HG02870 (cell line): ENCODE measurements around the gene CBX2.
A peak's percentile ranks its signal among the peaks of the same experiment; 100 is the strongest.

ENCODE experiments used
- ATAC-seq: cut with Tn5 transposase; IDR thresholded peaks from one replicate; pipeline ENCODE4 v1.9.1; 2021; ENCODE audit warnings: mild to moderate bottlenecking, moderate library complexity; ENCODE audit not compliant: unreplicated experiment

The CBX2 gene

GRCh38 chr17:79786930-79787643, 9.1 kb downstream of the CBX2 start:
- ATAC-seq = no peak

GRCh38 chr17:79788455-79788854, 10.5 kb downstream of the CBX2 start:
- no peak for ATAC-seq

- ATAC-seq = no peak
These were observed 11.3 kb downstream of the CBX2 start for GRCh38 chr17:79788989-79789942.

DNA sequence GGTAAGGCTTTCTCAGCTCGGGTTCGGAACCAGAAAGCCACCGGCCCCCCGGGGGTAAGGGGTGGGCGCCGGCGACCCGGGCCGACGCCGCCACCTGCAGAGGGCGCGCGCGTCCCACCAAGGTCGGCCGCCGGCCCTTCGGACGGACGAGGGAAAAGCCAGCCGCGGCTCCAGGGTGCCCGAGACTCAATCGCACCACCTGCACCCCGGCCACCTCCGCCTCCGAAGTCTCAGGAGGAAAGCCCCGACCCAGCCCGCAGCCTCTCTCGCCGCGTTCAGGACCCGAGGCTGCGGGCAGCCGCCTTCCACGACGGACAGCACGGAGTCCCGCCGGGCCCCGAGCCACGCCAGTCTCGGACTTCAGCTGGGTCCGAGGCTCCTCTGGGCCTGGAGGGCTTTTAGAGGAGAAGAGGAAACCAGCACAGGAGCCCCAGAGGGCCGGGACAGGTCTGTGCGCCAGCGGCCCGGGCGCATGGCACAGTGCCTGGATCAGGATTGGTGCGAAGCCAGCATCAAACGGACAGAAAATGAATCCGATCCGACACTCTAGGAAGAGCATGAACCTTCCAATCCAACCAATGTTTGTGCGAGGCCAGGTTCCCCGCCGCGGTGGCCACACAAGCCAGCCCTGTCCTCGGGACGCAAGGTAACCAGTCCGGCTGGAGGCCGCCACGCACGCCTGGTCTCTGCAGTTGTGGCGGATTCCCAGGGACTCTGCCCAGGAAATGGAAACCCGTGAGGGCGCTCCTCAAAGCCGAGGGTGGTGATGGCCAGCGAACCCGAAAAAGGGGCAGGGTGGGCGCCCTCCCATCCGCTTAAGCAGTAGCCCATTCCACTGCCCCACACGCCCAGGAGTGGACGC, 12.2 kb downstream of the CBX2 start:
- ATAC-seq = no peak

- no peak for ATAC-seq
These were observed 13.1 kb downstream of the CBX2 start for GRCh38 chr17:79790805-79791734.

- ATAC-seq = no peak
These were observed 13.8 kb downstream of the CBX2 start for GRCh38 chr17:79791735-79792161.

- ATAC-seq = no peak
These were observed 14.5 kb downstream of the CBX2 start for GRCh38 chr17:79792341-79792871.

DNA sequence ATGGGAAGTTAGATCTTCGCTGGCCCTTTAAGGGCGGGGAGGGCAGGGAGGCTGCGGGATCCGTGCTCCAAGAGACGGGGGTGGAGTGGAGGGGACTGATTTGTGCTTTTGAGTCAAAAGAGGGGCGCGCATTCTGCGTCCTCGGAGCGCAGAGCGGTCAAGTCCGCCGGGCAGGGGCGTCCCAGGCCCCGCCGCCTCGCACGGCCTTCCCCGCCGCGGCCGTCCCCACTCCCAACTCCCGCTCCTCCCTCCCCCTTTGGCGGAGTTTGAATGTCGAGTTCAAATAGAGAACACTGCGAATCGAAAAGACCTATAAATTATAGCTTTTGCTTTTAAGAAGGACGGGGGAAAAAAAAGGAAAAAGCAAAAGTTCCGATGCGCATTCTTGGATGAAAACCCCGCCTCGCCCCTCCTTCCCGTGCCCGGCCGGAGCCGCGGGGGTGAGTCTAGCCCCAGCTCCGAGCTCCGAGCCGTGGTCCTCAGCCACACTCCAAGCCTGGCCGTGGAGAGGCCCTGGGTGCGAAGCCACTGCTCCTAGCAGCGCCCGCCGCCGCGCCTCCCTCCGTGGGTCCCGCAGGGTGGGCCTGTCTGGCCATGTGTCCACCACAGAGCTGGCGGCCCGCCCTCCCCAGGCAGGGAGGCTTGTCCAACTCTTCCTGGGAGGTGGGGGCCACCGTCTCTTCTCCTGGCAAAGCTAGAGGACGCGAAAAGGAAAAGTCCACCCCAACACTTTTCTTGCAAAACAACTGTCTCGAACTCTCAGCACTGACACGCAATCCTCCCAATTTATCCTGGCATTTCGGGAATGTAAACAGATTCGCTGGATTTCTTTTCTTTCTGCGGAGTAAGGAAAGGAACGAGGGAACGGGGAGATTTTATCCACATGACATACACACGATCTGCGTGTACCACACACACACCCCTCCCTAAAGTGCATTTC, 15.3 kb downstream of the CBX2 start:
- no peak for ATAC-seq

- no peak for ATAC-seq
These were observed 16.0 kb downstream of the CBX2 start for GRCh38 chr17:79793924-79794304.

DNA sequence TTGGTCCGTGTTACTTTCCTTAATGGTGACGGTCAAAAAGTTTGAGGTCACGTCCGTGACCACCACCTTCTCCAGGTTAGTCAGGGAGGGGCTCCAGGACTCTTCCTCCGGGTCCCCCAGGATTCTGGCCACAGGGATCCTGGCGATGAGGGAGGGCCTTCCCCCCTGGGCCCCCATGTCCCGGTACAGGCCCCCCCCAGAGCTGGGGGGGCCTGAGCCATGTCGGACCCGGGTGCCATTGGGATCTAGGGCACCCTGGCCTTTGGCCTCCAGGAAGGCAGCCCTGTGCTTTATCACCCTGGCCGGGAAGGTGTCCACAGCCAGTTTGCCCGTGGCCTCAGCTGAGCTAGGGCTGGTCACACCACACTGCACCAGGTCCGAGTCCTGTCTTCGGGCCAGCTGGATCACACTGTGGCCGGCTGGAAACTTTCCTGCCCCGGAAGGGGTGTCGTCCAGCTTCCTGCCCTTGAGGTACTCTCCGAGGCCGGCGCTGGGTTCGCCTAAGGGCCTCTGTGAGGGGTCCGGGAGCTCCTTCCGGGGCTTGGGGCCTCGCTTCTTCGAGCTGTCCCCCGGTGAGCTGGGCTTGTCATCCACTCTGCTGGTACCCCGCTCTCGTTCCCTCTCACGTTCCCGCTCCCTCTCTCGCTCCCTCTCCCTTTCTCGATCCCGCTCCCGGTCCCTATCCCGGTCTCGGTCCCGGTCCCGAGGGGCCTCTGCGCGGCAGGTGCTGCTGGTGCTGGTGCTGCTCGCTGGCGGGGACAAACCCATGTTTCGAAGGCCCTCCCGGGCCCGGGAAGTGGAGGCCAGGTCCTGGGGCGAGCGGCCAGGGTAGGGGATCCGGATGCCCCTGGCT, 16.9 kb downstream of the CBX2 start:
- no peak for ATAC-seq

DNA sequence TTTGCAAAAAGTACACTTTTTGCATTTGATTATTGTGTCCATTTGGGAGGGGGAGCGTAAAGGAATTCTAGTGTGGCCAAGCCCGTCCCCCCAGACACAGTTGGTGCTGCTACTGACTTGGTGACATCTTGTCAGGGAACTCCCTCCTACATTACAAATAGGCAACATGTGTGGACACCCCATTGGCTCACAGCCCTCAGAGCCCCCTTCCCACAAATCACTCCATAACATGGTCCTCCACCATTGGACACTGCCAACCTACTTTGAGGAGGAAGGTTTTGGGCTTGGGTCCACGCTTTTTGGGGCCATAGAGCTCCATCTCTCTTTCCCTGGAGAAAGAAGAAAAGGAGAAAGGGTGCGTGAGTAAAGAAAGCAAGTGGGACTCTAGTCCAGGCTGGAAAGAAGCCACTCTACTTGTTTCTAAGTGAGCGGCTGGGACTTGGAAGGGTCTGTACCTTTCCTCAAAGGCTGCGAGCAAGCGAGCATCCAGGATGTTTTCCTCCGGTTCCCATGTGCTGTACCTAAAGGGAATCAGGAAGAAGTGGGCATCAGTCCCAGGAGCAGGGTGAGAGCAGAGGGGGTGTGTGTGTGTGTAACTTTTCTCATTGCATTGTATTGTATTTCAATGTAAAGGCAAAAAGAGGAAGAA, 18.0 kb downstream of the CBX2 start:
- no peak for ATAC-seq

DNA sequence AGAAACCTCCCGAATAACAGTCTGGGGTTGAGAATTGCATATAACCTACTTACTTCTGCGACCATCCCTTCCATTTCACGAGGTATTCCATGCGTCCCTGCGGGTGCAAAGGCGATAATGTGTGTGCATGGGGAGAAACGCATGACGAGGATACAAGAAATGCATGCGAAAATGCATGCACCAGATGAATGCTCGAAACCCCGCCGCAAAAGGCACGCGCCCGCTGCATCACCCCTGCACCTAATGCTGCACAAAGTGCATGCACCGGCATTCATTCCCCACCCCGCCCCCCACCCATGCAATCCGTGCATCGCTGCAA, 18.5 kb downstream of the CBX2 start:
- ATAC-seq = no peak

- ATAC-seq = peak; percentile 89
These were observed 19.0 kb downstream of the CBX2 start, which contains the start of gene CBX8 for GRCh38 chr17:79796763-79797491. CBX8 (minus strand) TSS chr17:79797077; CDS start chr17:79796998, 79 bp downstream.

- peak; percentile 3 for ATAC-seq
These were observed 19.7 kb downstream of the CBX2 start for GRCh38 chr17:79797492-79798298.

- no peak for ATAC-seq
These were observed 20.6 kb downstream of the CBX2 start for GRCh38 chr17:79798299-79799173.
